ENCODE measurements around the gene CANT1. TPM values are rescaled to one million over a fixed set of nuclear protein-coding genes. Genes with fewer than 3 reads are reported as not detected.

CANT1 gene
- total RNA-seq, 1 experiment from 2014 or later, result 33.0 TPM

DNA sequence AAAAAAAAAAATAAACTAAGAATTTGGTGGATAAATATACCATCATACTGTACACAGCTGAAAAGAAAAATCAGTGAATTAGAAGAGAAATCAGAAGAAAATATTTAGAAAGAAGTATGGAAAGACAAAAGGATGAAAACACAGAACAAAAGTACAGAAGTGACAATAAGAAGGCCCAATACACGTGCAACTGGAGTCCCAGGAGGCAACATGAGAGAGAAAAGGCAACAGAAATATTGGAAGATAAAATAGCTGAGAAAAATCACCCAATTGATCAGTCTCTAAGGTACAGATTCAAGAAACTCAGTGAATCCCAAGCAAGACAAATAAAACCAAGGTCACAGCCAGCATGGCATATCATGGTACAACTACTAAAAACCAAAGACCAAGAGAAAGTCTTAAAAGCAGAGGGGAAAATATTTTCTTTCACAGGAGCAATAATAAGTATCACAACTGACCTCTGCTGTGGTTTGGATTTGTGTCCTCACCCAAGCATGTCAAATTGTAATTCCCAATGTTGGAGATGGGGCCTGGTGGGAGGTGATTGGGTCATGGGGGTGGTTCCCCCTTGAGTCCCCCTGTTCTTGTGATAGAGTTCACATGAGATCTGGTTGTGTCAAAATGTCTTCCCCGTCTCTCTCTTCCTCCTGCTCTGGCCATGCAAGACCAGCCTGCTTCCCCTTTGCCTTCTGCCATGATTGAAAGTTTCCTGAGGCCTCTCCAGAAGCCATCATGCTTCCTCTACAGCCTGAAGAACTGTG, 44.8 kb upstream of the CANT1 start:
- Histone ChIP-seq H2BK5ac (ENCODE audit: insufficient read length, low read length) (no peak overlapping the region), H3K79me1 (ENCODE audit: insufficient read depth, low read depth, low read length, poor library complexity, severe bottlenecking) (no peaks in the 10 kb centered on the region), H2BK12ac (ENCODE audit: insufficient read length, low read depth, low read length) (no peak overlapping the region), H4K5ac (ENCODE audit: insufficient read length, low read depth, low read length) (no peak overlapping the region), H3K9ac (ENCODE audit: extremely low read depth, insufficient read length, low read length) (no peak overlapping the region), H3K27ac (ENCODE audit: insufficient read length, low read depth, low read length) (no peak overlapping the region), H3K9me3 (ENCODE audit: control insufficient read depth, low read depth, low read length) (no peaks in the 10 kb centered on the region), H3K4ac (ENCODE audit: low read depth, low read length) (no peak overlapping the region), H4K8ac (replicated peaks; ENCODE audit: insufficient read length, low read depth, low read length) (no peak overlapping the region), H4K20me1 (ENCODE audit: control insufficient read depth, insufficient read depth, insufficient read length) (no peaks in the 10 kb centered on the region), H3K56ac (ENCODE audit: insufficient read length, low read depth, low read length) (no peak overlapping the region), H3K4me2 (ENCODE audit: insufficient read depth, insufficient read length, low read length) (no peak overlapping the region), H3K23ac (ENCODE audit: insufficient read length, low read depth, low read length) (no peak overlapping the region), H3K4me1 (ENCODE audit: insufficient read depth, low read length) (no peaks in the 10 kb centered on the region), H3K23me2 (ENCODE audit: insufficient read length, low read depth, low read length, poor library complexity, severe bottlenecking) (no peaks in the 10 kb centered on the region), H3K14ac (ENCODE audit: insufficient read depth, low read length) (no peak overlapping the region), H2BK15ac (ENCODE audit: low read depth, low read length) (no peak overlapping the region), H3K27me3 (ENCODE audit: insufficient read depth, low read length) (no peaks in the 10 kb centered on the region), H3K18ac (ENCODE audit: insufficient read length, low read depth, low read length) (no peak overlapping the region), H3K79me2 (ENCODE audit: insufficient read depth, low read length) (no peaks in the 10 kb centered on the region), H2BK20ac (ENCODE audit: low read depth, low read length, poor library complexity, severe bottlenecking) (no peak overlapping the region), H4K91ac (ENCODE audit: insufficient read length, low read depth, low read length) (no peak overlapping the region), H2AFZ (ENCODE audit: low read length) (no peak overlapping the region), H2BK120ac (ENCODE audit: low read depth, low read length, poor library complexity, severe bottlenecking) (no peak overlapping the region), H2AK5ac (ENCODE audit: insufficient read length, low read length) (no peak overlapping the region), H3T11ph (ENCODE audit: low read length) (no peak overlapping the region)
- Mint-ChIP-seq H3K27ac (no peak overlapping the region), H3K36me3 (ENCODE audit: insufficient read depth in 1 of 3, low read depth in 3 of 3) (peaks cover 0 to 4% (median 3%) of the 10 kb centered on the region in 3 experiments; a peak in 3 of 7 replicates), H3K9me3 (peaks cover 31 to 33% of the 10 kb centered on the region in 2 experiments), H3K4me3 (no peak overlapping the region), H3K27me3 (ENCODE audit: low read depth) (peaks cover 57% of the 10 kb centered on the region), H3K4me1 (no peaks in the 10 kb centered on the region)
- no CpG with 5 or more reads among the region's 2 CpGs for WGBS (ENCODE audit: extremely low coverage, insufficient read length, low lambda C conversion rate)
- DNase-seq, result no peak
- TF ChIP-seq, protein P1, sequence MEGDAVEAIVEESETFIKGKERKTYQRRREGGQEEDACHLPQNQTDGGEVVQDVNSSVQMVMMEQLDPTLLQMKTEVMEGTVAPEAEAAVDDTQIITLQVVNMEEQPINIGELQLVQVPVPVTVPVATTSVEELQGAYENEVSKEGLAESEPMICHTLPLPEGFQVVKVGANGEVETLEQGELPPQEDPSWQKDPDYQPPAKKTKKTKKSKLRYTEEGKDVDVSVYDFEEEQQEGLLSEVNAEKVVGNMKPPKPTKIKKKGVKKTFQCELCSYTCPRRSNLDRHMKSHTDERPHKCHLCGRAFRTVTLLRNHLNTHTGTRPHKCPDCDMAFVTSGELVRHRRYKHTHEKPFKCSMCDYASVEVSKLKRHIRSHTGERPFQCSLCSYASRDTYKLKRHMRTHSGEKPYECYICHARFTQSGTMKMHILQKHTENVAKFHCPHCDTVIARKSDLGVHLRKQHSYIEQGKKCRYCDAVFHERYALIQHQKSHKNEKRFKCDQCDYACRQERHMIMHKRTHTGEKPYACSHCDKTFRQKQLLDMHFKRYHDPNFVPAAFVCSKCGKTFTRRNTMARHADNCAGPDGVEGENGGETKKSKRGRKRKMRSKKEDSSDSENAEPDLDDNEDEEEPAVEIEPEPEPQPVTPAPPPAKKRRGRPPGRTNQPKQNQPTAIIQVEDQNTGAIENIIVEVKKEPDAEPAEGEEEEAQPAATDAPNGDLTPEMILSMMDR (conservative IDR thresholded peaks at IDR 0.05), result no peak
